Measurements from ENCODE around the gene LCN1.
"Not testable (repeated sequence)": the region's sequence is repeated elsewhere in the genome, so short reads cannot be mapped to it uniquely, and the experiment has no call there.

LCN1 gene

DNA sequence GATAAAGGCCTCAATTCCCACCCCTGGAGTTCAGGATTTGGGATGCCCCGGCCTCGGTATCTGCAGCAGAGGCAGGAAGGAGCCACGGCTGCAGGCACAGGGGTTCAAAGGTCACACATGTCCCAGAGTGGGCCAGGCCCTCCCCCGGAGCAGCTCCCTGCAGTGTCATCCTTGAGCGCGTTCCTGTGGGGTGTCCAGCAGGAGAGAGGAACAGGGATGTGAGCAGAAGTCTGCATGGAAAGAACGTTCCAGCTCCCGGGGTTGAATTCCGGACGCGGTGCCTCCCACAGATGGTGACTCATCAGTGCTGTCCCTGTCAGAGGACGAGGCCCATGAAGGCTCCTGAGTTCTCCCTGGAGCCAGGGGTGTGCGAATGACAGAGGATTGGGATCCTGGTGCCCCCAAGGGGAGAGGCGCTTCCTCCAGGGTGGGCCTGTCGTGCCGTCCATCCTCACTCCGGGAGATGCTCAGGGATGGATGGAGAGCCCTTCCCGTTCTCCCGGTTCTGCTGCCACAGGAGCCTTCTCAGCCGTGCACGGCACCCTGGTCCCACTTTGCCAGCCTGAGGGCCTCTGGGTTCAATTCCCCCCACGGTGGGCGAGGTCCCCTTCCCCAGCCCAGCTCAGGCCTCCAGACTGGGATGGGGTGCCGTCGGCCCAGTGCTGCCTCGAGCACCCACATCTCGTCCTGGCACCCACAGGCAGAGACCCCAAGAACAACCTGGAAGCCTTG is 3.1 kb downstream of the LCN1 start:
- no peak for DNase-seq

DNA sequence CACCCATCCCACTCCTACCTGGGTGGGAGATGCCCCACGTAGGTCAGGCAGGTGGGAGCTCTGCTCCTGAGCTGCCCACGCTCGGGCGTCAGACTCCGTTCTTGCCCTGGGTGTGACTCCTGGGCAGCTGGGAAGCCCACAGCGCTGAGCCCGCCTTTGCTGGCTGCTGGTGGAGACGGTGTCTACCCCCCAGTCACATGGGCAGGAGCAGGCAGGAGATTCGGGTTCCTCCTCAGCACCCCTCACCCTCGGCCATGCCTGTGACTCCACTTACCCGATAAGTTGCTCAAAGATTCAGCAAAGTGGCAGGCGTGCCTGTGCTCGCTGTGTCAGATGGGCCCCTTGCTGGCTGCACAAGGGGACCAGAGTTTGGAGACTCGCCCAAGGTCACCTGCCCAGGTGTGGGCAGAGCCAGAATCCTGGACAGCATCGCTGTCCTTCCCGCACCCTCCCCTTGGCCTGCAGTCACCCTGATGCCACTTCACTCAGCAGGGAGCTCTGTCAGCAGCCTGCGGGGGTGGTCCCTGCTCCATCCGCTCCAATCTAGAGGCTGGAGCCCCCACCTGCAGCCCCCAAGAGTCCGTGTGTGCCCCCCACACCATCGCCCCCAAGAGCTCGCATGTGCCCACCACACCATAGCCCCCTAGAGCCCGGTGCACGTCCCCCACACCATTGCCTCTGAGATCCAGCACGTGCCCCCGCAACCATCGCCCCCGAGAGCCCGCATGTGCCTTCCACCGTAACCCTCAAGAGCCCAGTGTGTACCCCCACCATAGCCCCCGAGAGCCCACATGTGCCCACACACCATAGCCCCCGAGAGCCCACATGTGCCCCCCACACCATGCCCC is 4.2 kb downstream of the LCN1 start:
- DNase-seq: no peak

DNA sequence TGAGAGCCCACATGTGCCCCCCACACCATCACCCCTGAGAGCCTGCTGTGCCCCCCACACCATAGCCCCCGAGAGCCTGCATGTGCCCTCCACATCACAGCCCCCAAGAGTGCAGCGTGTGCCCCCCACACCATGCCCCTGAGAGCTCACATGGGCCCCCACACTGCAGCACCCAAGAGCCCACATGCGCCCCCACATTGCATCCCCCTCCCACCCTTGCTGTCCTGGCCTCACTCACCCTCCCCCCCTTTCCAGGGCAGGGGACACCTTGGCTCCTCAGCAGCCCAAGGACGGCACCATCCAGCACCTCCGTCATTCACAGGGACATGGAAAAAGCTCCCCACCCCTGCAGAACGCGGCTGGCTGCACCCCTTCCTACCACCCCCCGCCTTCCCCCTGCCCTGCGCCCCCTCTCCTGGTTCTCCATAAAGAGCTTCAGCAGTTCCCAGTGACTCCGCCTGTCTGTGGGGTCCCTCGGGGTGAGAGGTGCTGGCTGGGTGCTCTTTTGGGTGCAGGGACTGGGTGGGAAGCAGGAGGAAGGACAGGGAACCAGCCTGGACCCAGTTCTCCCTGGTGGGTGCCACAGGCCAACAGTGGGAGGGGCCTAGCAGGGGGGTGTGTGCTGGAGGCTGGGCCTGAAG is 5.0 kb downstream of the LCN1 start:
- no peak for DNase-seq

DNA sequence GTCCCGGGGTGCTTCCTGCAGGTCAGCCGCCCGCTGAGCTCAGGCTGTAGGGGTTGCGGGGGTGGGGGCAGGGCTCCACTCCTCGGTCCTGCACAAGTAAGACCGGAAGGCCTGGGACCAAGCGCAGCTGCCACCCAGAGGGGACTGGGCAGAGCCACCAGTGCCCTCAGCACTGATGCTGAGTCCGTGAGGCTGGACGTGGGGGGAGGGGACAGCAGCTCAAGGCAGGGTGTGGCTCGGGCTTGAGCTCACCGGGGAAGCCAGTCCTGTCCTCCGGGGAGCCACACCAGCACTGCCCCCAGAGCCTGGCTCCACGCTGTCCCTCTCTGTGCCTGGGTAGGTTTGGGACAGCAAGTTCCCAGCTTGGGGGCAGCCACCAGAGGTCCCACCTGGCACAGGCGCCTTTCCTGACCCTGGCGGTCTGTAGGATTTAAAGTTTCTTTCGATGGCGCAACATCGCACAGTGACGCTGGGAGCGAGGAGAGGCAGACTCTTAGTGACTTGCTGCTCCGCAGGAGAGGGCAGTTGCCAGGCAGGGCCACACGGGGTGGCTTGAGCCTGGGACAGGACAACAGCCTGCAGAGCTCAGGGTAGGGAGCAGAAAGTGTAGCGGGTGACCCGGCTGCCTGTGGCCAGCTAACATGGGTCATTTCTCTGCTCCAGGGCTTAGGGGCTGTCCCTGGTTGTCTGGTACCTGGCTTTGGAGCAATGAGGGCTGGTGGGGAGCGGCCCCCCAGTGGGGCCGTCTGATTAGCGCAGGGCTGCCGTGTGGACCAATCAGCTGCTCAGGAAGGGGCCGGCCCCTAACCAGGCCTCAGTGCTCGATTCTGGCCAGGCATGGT is 5.7 kb downstream of the LCN1 start:
- DNase-seq: no peak

DNA sequence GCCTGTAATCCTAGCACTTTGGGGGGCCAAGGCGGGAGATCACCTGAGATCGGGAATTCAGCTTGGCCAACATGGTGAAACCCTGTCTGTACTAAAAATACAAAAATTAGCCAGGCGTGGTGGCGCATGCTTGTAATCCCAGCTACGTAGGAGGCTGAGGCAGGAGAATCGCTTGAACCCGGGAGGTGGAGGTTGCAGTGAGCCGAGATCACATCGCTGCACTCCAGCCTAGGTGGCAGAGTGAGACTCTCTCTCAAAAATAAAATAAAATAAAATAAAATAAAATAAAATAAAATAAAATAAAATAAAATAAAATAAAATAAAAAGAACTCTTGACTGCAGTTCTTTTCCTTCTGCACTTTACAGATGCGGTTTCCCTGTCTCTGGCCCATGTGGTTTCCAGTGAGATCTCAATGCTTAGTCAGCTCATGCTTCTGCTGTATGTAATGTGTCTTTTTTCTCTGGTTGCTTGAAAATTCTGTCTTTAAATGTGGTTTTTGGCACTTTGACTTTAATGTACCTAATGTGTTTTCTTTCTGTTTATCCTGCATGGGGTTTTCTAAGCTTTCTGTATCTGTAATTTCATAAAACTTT is 7.7 kb downstream of the LCN1 start:
- DNase-seq: not testable (repeated sequence)

DNA sequence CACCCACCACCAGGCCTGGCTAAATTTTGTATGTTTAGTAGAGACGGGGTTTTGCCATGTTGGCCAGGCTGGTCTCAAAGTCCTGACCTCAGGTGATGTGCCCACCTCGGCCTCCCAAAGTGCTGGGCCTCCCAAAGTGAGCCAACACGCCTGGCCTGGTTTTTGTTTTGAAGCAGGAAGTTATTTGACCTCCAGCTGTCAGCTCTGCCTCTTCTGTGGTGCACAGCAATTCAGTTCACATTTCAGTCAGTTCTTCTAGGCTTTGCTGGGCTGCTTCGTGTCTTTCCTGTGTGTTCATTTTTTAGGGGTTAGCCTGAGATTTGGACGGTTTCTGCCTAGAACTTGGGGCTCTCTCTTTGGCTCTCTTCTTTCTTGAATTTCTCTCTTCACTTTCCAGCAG is 8.9 kb downstream of the LCN1 start:
- DNase-seq: no peak

DNA sequence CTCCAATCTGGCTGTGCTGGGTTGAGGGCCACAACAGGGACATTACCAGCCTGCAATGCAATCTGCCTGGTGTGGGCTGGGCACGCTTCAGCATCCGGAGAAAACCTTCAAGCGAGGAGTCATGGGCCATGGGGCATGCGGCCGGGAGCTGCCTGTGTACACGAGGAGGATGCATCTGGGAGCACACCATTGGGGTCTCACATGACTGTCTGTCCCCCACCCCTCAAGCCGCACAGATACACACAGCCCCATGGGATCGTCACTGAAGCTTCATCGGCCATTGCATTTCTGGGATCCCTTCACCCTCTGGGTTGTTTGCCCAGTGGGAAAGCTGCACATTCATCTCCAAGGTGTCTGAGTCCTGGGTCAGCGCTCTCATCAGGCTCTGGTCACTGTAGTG is 9.9 kb downstream of the LCN1 start:
- no peak for DNase-seq

DNA sequence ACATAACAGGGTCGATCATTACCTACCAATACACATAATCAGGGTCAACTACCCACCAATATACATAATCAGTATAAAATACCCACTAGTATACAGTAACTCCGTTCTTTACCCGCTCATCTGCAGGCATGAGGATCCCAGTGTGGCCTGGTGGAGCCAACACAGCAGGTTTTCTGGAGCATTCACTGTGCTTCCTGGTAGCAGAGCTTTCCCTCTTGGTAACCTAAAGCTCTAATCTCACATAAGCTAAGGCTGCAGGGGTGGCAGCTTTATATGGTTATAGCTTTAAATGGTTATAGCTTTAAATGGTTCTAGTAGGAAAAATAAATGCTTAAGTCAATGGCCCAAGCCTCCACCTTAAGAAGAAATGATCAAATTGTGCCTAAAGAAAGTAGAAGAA is 11.9 kb downstream of the LCN1 start:
- no peak for DNase-seq

DNA sequence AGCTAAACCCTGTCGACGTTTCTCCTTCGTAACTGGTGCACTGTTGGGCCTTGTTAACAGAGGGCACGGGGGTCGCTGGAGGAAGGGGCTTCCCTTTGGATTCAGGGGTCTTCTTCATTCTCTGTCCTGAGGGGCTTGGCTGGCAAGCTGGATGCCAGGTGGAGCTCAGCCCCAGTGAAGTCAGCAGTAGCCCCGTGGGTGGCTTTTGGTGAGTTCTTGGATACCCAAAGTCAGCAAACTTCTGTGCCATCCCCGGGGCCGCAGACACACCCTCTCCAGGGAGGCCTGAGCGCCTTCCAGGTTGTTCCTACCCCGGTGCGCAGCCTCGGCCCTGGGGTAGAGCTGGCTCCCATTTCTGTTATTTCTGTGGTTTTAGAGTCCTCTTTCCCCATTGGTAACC is 12.4 kb downstream of the LCN1 start:
- DNase-seq: no peak

DNA sequence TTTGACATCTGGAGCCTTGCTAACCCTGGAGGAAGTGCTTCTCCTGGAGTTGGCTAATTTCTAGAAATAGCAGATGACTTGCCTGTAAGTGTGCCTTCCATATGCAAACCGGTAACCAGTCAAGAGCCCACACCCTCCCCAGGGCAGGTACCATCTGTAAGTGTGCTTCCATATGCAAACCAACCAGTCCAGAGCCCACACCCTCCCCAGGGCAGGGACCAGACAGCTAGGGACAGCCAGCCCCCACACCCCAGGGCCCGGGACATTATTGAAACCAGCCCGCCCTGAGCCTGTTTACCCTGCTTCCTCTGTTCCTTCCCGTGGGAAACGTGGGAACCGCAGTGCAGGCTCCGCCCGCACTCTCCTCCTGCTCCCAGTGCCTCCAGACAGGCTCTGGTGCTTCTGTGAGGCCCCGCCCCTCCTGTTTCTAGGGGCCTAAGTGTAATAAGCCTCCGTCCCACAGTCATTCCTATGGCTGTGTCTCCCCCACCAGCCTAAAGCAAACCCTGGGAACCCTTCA is 13.0 kb downstream of the LCN1 start:
- DNase-seq: not testable (repeated sequence)

DNA sequence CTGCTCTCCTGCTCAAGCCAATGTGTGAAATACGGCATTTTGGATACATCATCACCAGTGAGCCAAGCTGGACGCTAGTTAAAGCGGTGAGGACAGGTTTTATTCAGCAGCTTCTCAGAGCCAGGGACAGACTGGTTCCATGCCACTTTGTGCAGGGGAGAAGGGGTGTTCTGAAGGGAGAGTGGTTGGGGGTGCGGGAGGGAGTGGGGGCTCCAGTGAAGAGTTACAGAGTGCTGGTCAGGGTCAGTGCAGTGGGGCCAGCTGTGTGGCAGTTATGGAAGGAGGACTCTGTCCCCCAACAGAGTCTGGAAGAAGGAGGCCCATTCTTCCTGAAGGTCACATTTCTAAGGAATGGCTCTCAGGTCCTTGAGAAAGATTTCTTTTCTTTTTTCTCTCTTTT is 13.6 kb downstream of the LCN1 start:
- DNase-seq: not testable (repeated sequence)

DNA sequence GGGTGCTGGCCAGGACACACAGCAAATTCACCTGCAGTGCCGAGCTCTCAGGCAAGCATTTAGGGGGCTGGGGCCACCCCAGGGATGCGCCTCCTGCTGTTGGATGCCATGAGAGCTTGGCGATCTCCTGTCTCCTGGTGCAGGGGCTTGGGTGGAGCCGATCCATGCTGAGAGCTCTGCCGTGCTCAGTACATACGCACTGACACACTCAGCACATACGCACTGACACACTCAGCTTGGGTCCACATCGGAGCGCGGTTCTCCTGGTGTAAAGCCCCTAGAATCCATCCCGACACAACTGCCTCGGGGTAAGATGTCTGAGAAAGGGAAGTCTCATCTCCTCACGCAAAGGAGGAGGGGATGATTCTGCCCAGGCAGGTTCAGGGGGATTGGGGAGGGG is 14.4 kb downstream of the LCN1 start:
- DNase-seq: not testable (repeated sequence)

DNA sequence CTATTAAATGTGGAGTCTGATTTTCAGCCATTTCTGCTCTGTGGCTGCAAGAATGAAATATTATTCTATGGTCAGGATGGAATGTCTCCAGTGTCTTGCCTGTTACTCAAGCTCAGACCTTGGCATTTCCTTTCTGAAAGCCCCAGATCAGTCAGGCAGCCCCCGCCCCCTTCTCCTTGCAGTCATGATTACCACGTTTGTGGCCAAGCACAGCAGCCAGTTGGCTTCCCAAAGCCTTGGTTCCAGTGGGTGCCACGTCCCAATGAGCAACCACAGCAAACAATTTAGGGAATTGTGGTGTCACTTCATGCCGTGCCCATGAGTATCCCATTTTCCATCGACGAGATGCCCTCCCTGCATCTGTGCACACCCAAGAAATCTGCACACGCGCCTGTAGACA is 15.0 kb downstream of the LCN1 start:
- DNase-seq: no peak

DNA sequence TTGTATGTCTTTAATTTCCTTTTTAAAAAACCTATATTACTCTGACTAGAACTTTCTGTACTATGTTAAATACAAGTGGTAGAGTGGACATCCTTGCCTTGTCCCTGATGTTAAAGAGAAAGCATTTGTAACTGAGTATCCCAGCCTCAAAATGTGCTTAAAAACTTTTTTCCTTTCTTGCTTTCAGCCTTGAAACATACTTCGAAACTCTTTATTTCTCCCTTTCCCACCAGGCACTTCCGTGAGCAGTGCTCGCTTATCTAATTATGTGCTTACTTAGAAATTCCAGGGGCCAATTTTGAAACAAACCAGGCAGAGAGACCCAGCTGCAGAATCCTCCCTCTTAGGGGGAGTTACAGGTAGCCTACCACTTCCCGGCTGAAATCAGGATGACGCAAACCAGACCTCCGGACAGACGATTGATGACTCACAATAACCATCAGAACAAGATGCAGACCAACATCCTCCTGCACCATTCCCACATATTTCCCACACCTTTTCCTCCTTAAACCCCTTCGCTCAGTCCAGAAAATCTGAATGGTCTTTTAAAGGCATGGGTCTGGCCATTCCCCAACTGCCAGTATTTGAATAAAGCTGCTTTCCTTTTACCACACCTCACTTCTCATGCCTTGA is 22.1 kb downstream of the LCN1 start:
- not testable (repeated sequence) for DNase-seq

DNA sequence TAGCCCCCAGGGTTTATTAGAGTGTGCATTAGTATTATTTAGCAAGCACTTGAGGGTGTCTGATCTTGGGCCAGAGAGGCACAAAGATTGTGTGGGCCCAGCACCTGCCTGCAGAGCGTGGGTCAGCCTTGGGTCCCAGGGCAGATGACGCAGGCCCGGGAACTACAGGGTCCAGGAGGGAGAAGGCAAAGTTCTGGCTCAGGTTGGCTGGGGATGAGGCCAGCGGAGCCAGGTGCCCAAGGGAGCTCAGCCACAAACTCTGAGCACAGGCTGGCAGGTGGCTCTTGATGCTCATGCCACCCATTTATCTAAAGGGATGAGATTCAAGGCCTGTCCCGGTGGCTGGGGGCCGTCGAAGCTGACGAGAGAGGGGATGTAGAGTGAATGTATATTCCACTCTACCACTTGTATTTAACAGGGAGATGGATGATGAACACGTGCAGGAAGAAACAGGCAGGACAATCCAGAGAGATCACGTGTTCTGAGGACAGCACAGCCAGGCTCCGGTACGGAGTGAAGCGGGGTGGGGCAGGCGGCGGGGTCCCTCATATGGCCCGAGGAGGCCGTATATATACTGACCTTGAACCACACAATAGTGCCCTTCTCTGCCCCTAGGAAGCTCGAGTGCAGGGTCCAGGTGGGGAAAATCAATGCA is 23.9 kb downstream of the LCN1 start:
- DNase-seq: no peak

DNA sequence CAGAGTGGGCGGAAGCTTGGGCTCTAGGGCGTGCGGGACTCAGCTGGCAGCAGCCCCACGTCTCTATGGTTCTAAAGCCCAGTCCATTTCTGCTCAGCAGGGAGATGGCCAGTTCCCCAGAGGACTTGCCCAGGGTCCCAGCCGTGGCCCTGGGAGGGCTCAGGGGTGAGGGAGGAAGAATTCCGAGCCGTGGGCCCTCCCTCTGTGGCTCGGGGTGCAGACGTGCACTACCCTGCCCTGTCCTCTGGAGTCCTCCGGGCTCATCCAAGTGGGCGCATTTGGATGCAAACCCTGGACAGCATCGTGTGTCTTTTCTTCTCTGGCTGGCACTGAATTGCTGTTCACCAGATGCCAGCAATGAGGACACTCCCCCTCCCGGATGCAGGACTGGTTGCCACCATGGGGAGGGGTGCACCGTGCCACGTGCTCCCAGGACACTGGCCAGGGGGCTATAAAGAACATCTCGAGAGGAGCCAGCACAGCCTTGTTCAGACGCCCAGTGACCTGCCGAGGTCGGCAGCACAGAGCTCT is 24.5 kb downstream of the LCN1 start, which contains the start of gene OBP2A:
Gene OBP2A, plus strand, starts transcription at position 481 of the 531 bp plus-strand sequence. CDS start 55 bp downstream, outside the sequence.
- DNase-seq: not testable (repeated sequence)

DNA sequence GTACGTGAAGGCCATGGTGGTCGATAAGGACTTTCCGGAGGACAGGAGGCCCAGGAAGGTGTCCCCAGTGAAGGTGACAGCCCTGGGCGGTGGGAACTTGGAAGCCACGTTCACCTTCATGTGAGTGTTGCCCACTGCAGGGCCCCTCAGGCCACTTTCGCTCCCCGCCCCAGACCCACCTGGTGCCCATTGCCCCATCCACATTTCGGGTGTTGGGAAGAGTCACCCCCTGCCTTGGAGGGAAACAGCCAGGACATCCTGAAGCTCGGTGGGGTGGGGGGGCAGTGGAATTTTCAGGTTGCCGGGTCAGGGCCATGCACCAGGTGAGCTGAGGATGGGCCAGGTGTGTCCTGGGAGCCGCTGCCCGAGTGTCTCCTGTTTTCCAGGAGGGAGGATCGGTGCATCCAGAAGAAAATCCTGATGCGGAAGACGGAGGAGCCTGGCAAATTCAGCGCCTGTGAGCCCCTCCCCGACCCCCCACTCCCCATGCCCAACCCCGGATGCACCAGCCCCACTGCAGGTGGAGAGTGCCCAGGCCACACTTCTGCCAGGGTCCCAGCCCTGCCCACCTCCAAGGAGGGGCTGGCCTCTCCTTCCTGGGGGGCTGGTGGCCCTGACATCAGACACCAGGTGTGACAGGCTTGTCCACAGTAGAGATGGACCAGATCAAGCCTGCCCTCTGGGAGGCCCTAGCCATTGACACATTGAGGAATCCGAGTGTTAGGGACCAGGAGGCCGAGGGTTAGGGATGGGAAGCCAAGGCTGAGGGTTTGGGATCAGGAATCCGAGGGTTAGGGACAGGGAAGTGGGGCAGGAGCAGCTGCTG is 25.8 kb downstream of the LCN1 start:
- not testable (repeated sequence) for DNase-seq

DNA sequence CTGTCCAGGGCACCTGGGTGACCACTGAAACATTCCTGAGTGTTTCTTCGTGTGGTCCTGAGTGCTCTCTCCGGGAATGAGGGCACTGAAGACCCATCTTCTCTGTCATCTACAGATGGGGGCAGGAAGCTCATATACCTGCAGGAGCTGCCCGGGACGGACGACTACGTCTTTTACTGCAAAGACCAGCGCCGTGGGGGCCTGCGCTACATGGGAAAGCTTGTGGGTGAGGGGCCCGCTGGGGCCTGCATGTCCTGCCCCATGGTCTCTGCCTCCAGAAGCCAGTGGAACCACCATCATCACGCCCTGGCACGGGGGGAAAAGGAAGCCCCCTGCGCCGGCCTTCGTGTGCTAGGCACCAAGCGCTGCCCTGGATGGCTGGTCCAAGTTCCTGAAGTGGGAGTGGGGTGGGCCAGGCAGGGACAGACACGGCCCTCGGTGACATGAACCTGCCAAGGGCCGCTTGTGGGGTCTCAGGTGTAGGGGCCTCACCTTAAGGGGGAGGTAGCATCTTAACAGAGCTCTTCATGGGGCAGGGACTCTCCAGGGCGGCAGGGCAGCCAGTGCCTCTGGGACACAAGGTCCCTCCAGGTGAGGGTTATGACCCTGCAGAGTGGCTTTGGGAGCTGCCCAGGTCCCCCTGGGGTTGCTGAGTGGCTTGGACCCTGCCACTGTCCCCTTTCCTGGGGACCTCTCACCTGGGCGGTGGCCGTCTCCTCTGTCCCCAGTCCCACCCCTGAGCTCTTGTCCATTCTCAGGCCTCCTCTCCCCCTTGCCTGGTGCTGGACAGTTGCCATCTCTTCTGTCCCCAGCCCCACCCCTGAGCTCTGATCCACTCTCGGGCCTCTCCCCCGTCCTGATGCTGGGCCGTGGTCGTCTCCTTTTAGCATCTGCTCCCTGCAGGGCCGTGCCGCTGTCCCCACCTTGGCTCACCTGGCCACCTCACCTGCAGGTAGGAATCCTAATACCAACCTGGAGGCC is 26.8 kb downstream of the LCN1 start:
- DNase-seq: no peak
